GM12892 (cell line): Measurements from ENCODE around the gene PRKCZ.

Experiments
- POLR2A ChIP-seq: IDR thresholded peaks from 2 replicates; pipeline ENCODE4 v1.6.1; 2011; ENCODE audit warnings: low read depth, low read length, control low read depth
- POLR2AphosphoS5 ChIP-seq: IDR thresholded peaks from 2 replicates; pipeline ENCODE4 v1.6.1; 2011; ENCODE audit warnings: low read depth, low read length, control low read depth
- TAF1 ChIP-seq: IDR thresholded peaks from 2 replicates; pipeline ENCODE4 v1.6.1; 2011; ENCODE audit warnings: low read depth, mild to moderate bottlenecking, control low read depth, low read length, borderline replicate concordance

DNA sequence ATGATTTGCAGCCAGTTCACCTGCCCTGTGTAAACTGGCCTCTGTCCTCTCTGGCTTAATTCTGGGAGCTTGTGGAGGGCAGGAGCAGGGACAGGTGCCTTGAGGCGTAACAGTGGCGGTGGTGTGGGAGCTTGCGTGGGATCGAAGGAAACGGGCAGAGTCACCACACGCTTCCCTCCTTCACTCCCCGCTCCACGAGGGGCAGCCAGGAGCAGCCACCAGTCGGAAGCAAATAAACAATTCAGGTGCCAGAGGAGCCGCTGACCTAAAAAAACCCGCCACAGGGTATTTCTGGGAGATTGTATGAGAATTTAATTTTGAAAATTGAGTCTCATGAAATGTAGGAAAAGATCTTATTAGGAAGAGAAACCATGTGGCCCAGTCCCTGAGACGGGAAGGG, 118.3 kb downstream of the PRKCZ start:
- no peak for TF ChIP-seq POLR2A
- TF ChIP-seq POLR2AphosphoS5: no peak
- no peak for TF ChIP-seq TAF1
